Prostate gland (tissue), 2 donors: ENCODE measurements around the gene FOXP1. TPM values are rescaled to one million over a fixed set of nuclear protein-coding genes. Genes with fewer than 3 reads are reported as not detected.

Source experiments
- DNase-seq: peaks from one replicate; pipeline ENCODE4 v3.0.0-alpha.2; 2019; ENCODE audit warnings: low spot score
- H3K27ac ChIP-seq, 2 donors: fragments of 200-600 bp; sonication (generic); 2 replicates each; pipeline ENCODE4 v1.5.1; 2017 to 2019
- H3K27me3 ChIP-seq: fragments of 200-600 bp; sonication (generic); replicated peaks from 2 replicates; pipeline ENCODE4 v1.5.1; 2019; ENCODE audit not compliant: insufficient read depth
- H3K36me3 ChIP-seq, 2 donors: fragments of 200-600 bp; sonication (generic); 1 replicate in 1 of 2; 2 replicates in 1 of 2; pipeline versions ENCODE4 v1.5.1 to v1.8.1; 2017 to 2019
- H3K4me1 ChIP-seq: fragments of 200-600 bp; sonication (generic); replicated peaks from 2 replicates; pipeline ENCODE4 v1.5.1; 2019
- H3K4me3 ChIP-seq, 2 donors: fragments of 200-600 bp; sonication (generic); 2 replicates each; pipeline ENCODE4 v1.5.1; 2017 to 2019
- H3K9me3 ChIP-seq: fragments of 200-600 bp; sonication (generic); 2 replicates; pipeline ENCODE4 v1.5.1; 2017
- CTCF ChIP-seq, 4 experiments: fragments of 200-600 bp in 2 of 4; fragments of 450-650 bp in 2 of 4; sonication (generic) in 2 of 4; IDR thresholded peaks; 1 replicate in 3 of 4; 2 replicates in 1 of 4; pipeline ENCODE4 v1.5.1; 2016 to 2019; ENCODE audit warnings: antibody characterized with exemption in 4 of 4, mild to moderate bottlenecking in 2 of 4, moderate library complexity in 2 of 4
- POLR2A ChIP-seq: fragments of 450-650 bp; IDR thresholded peaks from one replicate; pipeline ENCODE4 v1.6.1; 2016; ENCODE audit warnings: antibody characterized with exemption, mild to moderate bottlenecking
- POLR2AphosphoS5 ChIP-seq: sonication (generic); formaldehyde crosslinking; IDR thresholded peaks from one replicate; pipeline ENCODE4 v1.6.1; 2017; ENCODE audit warnings: antibody characterized with exemption
- WGBS: methylation state at CpG from one replicate; pipeline ENCODE4 v1.1.5; 2018; 5-methylcytosine and 5-hydroxymethylcytosine counted together
- intact Hi-C: fragments of 100-400 bp; cut with DNase I; formaldehyde crosslinking; loops from one replicate; pipeline ENCODE4 v1.14.2; 2022
- total RNA-seq, 2 donors: library from RNA; depleted of rRNA; stranded (reverse); fragments of >200 nt; gene quantifications; one replicate each; pipeline ENCODE4 v1.1.0, GENCODE V29; 2016

The FOXP1 gene
- total RNA-seq, 2 donors from 2014 or later, result 133 to 156 TPM

DNA sequence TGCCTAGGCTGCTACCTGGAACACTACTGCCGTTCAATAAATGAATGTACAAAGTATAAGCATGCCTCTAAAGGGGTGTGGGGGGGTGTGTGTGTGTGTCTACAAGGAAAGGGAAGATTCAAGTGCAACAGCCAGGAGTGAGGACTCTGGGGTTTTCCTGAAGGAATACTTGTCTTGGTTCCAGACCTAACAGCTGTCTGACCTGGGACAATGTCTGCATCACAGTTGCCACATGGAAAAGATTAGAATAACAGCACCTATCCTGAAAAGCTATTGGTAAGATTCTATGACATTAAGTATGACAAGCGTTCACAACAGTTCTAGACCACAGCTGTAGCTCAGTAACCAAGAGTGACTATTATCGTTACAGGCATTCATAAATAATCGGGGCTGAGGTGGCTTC is 345.2 kb downstream of the FOXP1 start:
- TF ChIP-seq POLR2AphosphoS5 (no peak), CTCF (IDR thresholded peaks at IDR 0.05) (no peak), POLR2A (no peak)
- no peak overlapping the region for H3K4me3 ChIP-seq
- WGBS, result 79% methylated on average over 4 of the region's 4 CpGs
- DNase-seq, result no peak
- H3K27me3 ChIP-seq, result no peaks in the 10 kb centered on the region
- no peaks in the 10 kb centered on the region for H3K4me1 ChIP-seq
- no peak overlapping the region for H3K27ac ChIP-seq
- intact Hi-C loops, result no loop called here
- no peaks in the 10 kb centered on the region for H3K36me3 ChIP-seq
- H3K9me3 ChIP-seq, result no peaks in the 10 kb centered on the region

GRCh38 chr3:71237672-71238071 is 345.9 kb downstream of the FOXP1 start:
- WGBS, result 80% methylated on average over 5 of the region's 5 CpGs
- Histone ChIP-seq H3K27ac (no peak overlapping the region), H3K4me3 (no peak overlapping the region), H3K36me3 (no peaks in the 10 kb centered on the region), H3K4me1 (no peaks in the 10 kb centered on the region), H3K9me3 (no peaks in the 10 kb centered on the region), H3K27me3 (no peaks in the 10 kb centered on the region)
- DNase-seq, result no peak
- TF ChIP-seq POLR2AphosphoS5, result no peak
- no peak for TF ChIP-seq CTCF (IDR thresholded peaks at IDR 0.05)
- no peak for TF ChIP-seq POLR2A
- intact Hi-C loops, result no loop called here

DNA sequence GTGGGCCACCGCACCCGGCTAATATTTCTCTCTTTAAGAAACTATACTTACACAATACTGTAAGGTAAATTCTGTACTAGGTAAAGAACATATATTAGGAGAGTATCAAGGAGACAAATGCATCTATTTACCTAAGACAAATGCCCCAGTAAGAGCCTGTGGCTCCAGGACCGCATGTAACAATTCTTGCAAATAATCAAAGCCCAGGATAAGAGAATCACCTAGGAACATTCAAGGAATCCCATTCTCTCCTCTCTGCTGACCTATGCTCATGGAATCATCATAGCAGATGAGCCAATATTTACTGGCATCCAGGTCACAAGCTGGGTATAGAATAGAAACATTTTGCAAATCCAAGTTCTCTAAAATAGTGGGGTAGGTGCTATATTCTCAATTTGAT is 347.7 kb downstream of the FOXP1 start:
- H3K4me3 ChIP-seq, result no peak overlapping the region
- no peaks in the 10 kb centered on the region for H3K36me3 ChIP-seq
- H3K27ac ChIP-seq, result no peak overlapping the region
- H3K9me3 ChIP-seq, result no peaks in the 10 kb centered on the region
- WGBS, result 99% methylated on average over 3 of the region's 3 CpGs
- DNase-seq, result no peak
- TF ChIP-seq CTCF (IDR thresholded peaks at IDR 0.05) (no peak), POLR2AphosphoS5 (no peak), POLR2A (no peak)
- no peaks in the 10 kb centered on the region for H3K4me1 ChIP-seq
- H3K27me3 ChIP-seq, result no peaks in the 10 kb centered on the region
- intact Hi-C loops, result no loop called here

DNA sequence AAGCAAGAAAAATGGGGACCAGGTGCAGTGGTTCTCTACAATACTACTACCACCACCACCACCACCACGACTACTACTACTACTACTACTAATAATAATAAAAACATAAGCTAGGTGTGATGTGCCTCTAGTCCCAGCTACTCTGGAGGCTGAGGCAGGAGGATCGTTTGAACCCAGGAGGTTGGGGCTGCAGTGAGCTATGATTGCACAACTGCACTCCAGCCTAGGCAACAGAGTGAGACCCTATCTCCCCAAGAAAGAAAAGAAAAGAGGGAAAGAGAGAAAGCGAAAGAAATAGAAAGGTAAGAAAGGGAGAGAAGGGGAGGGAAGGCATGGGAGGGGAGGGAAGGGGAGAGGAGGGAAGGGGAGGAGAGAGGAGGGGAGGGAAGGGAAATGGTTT is 350.6 kb downstream of the FOXP1 start:
- TF ChIP-seq POLR2AphosphoS5 (no peak), CTCF (IDR thresholded peaks at IDR 0.05) (no peak), POLR2A (no peak)
- no peak for DNase-seq
- Histone ChIP-seq H3K36me3 (no peaks in the 10 kb centered on the region), H3K9me3 (no peaks in the 10 kb centered on the region), H3K4me3 (no peak overlapping the region), H3K27me3 (no peaks in the 10 kb centered on the region), H3K27ac (no peak overlapping the region), H3K4me1 (no peaks in the 10 kb centered on the region)
- 92% methylated on average over 3 of the region's 3 CpGs for WGBS
- intact Hi-C loops, result no loop called here

DNA sequence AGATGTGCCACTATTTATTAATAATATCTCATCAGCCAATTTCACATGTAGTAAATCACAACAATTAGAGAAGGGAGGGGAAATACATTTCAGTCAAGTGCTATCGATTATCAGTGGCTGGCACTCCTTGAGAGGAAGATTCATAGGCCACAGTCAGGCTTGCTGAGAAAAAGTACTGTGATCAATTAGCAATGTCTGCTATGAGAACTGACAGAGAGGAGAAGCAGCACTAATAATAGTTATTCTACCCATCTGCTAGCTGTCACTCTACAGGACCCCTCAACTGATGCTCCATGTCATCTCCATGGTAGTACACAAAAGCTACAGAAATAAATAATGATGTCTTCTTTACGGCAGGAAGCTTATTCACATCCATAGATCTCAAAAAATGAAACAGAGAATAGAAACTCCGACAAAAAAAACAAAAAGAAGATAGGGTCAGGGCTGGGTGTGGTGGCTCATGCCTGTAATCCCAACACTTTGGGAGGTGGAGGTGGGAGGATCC is 351.3 kb downstream of the FOXP1 start:
- intact Hi-C loops, result no loop called here
- Histone ChIP-seq H3K36me3 (no peaks in the 10 kb centered on the region), H3K27me3 (no peaks in the 10 kb centered on the region), H3K4me1 (no peaks in the 10 kb centered on the region), H3K27ac (no peak overlapping the region), H3K4me3 (no peak overlapping the region), H3K9me3 (no peaks in the 10 kb centered on the region)
- WGBS, result 62% methylated on average over 3 of the region's 3 CpGs
- DNase-seq, result no peak
- no peak for TF ChIP-seq POLR2A
- TF ChIP-seq CTCF (IDR thresholded peaks at IDR 0.05), result no peak
